ENCODE results near the gene STAT5B. TPM values are rescaled to one million over a fixed set of nuclear protein-coding genes. Genes with fewer than 3 reads are reported as not detected.

The STAT5B gene
- total and polyA plus RNA-seq, 9 of the 15 experiments (the other 6 are each of a cell fraction or from before 2014, with no cell fraction given): 20.8 to 176 (median 92.4) TPM

DNA sequence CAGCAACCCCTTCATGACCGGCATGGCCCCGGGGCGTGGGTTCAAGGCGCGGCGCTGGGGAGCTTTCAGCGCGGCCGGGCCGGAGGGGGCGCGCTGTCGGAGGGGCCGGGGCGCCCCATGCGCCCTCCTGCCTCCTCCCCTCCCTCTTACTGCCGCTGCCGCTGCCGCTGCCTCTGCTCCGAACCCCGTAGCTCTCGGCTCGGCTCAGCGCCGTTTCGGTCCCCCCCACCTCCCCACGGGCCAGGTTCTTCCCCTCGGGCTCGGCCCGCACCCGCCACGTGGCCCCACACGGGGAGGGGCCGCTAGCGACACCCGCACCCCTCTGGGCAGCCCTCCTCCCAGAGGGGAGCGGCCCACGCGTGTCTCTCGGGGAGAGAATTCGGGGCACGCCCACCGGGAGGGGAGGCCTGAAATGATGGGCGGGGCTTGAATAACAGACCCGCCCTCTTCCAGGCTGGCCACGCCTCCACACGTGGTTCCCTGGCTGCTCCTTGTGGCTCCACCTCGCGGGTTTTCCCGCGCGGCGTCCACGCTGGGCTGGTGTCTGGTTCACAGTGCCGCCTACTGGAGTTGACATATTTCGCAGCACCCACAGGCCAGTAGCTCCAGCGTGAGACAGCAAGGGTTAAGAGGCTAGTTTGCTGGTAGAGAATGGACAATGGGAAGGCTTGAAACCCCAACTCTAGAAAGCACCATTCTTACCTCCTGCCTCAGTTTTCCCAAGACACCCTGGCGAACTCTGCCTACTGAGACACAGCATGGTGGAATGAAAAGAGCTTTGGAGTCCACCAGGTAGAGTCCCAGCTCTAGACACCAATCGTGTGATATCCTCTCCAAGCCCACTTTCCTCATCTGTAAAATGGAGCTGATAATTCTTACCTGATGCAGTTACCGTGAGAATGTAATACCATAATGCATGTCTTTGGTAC is 95.0 kb downstream of the STAT5B start, which contains the start of gene KCNH4 (continued):
- TF ChIP-seq, protein P1, sequence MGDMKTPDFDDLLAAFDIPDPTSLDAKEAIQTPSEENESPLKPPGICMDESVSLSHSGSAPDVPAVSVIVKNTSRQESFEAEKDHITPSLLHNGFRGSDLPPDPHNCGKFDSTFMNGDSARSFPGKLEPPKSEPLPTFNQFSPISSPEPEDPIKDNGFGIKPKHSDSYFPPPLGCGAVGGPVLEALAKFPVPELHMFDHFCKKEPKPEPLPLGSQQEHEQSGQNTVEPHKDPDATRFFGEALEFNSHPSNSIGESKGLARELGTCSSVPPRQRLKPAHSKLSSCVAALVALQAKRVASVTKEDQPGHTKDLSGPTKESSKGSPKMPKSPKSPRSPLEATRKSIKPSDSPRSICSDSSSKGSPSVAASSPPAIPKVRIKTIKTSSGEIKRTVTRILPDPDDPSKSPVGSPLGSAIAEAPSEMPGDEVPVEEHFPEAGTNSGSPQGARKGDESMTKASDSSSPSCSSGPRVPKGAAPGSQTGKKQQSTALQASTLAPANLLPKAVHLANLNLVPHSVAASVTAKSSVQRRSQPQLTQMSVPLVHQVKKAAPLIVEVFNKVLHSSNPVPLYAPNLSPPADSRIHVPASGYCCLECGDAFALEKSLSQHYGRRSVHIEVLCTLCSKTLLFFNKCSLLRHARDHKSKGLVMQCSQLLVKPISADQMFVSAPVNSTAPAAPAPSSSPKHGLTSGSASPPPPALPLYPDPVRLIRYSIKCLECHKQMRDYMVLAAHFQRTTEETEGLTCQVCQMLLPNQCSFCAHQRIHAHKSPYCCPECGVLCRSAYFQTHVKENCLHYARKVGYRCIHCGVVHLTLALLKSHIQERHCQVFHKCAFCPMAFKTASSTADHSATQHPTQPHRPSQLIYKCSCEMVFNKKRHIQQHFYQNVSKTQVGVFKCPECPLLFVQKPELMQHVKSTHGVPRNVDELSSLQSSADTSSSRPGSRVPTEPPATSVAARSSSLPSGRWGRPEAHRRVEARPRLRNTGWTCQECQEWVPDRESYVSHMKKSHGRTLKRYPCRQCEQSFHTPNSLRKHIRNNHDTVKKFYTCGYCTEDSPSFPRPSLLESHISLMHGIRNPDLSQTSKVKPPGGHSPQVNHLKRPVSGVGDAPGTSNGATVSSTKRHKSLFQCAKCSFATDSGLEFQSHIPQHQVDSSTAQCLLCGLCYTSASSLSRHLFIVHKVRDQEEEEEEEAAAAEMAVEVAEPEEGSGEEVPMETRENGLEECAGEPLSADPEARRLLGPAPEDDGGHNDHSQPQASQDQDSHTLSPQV (IDR thresholded peaks at IDR 0.05): peak; percentile 61; the same call in 1 of the 2 replicates
- TF ChIP-seq, protein P2, sequence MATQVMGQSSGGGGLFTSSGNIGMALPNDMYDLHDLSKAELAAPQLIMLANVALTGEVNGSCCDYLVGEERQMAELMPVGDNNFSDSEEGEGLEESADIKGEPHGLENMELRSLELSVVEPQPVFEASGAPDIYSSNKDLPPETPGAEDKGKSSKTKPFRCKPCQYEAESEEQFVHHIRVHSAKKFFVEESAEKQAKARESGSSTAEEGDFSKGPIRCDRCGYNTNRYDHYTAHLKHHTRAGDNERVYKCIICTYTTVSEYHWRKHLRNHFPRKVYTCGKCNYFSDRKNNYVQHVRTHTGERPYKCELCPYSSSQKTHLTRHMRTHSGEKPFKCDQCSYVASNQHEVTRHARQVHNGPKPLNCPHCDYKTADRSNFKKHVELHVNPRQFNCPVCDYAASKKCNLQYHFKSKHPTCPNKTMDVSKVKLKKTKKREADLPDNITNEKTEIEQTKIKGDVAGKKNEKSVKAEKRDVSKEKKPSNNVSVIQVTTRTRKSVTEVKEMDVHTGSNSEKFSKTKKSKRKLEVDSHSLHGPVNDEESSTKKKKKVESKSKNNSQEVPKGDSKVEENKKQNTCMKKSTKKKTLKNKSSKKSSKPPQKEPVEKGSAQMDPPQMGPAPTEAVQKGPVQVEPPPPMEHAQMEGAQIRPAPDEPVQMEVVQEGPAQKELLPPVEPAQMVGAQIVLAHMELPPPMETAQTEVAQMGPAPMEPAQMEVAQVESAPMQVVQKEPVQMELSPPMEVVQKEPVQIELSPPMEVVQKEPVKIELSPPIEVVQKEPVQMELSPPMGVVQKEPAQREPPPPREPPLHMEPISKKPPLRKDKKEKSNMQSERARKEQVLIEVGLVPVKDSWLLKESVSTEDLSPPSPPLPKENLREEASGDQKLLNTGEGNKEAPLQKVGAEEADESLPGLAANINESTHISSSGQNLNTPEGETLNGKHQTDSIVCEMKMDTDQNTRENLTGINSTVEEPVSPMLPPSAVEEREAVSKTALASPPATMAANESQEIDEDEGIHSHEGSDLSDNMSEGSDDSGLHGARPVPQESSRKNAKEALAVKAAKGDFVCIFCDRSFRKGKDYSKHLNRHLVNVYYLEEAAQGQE (IDR thresholded peaks at IDR 0.05; ENCODE audit: borderline replicate concordance): peak; percentile 86
- TF ChIP-seq, protein P2 (CRISPR knock-in tag; IDR thresholded peaks at IDR 0.05; ENCODE audit: low read depth): peak; percentile 75
- TF ChIP-seq ZNF175 (CRISPR knock-in tag; IDR thresholded peaks at IDR 0.05; ENCODE audit: low read depth): 0 out of 2 replicates have a peak, but pooled peaks have one; percentile 18
- TF ChIP-seq, protein P3, sequence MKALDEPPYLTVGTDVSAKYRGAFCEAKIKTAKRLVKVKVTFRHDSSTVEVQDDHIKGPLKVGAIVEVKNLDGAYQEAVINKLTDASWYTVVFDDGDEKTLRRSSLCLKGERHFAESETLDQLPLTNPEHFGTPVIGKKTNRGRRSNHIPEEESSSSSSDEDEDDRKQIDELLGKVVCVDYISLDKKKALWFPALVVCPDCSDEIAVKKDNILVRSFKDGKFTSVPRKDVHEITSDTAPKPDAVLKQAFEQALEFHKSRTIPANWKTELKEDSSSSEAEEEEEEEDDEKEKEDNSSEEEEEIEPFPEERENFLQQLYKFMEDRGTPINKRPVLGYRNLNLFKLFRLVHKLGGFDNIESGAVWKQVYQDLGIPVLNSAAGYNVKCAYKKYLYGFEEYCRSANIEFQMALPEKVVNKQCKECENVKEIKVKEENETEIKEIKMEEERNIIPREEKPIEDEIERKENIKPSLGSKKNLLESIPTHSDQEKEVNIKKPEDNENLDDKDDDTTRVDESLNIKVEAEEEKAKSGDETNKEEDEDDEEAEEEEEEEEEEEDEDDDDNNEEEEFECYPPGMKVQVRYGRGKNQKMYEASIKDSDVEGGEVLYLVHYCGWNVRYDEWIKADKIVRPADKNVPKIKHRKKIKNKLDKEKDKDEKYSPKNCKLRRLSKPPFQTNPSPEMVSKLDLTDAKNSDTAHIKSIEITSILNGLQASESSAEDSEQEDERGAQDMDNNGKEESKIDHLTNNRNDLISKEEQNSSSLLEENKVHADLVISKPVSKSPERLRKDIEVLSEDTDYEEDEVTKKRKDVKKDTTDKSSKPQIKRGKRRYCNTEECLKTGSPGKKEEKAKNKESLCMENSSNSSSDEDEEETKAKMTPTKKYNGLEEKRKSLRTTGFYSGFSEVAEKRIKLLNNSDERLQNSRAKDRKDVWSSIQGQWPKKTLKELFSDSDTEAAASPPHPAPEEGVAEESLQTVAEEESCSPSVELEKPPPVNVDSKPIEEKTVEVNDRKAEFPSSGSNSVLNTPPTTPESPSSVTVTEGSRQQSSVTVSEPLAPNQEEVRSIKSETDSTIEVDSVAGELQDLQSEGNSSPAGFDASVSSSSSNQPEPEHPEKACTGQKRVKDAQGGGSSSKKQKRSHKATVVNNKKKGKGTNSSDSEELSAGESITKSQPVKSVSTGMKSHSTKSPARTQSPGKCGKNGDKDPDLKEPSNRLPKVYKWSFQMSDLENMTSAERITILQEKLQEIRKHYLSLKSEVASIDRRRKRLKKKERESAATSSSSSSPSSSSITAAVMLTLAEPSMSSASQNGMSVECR (CRISPR knock-in tag; IDR thresholded peaks at IDR 0.05): peak; percentile 95
- TF ChIP-seq DPF2 (IDR thresholded peaks at IDR 0.05): peak; percentile 25; the same call in 1 of the 2 replicates
- peak; percentile 73; the same call in 1 of the 2 replicates for TF ChIP-seq SMAD4 (CRISPR knock-in tag; conservative IDR thresholded peaks at IDR 0.05)

Measured in K562 (cell line).